IPS DF 19.7 (cell line): ENCODE measurements around the gene PHF19.

Experiments
- DNase-seq: peaks from one replicate; pipeline ENCODE4 v3.0.0-alpha.2; 2013; ENCODE audit warnings: low read depth, low spot score

The PHF19 gene

GRCh38 chr9:120815075-120815474, 61.9 kb downstream of the PHF19 start:
- DNase-seq: no peak

- DNase-seq: no peak
These were observed 68.1 kb downstream of the PHF19 start for GRCh38 chr9:120808931-120809330.

- DNase-seq: no peak
These were observed 69.2 kb downstream of the PHF19 start for GRCh38 chr9:120807607-120808379.
